Gastrocnemius medialis (tissue), 4 donors: ENCODE measurements around the gene SMC3. TPM values are rescaled to one million over a fixed set of nuclear protein-coding genes. Genes with fewer than 3 reads are reported as not detected.

ENCODE experiments used
- ATAC-seq, 2 donors: fragments of 150-250 bp; one replicate each; pipeline ENCODE4 v1.9.1; 2016
- DNase-seq, 2 donors: peaks; one replicate each; pipeline ENCODE4 v3.0.0-alpha.2; 2019
- H3K27ac ChIP-seq, 4 donors: fragments of 200-600 bp; sonication (generic); 1 replicate in 1 of 4; 2 replicates in 3 of 4; pipeline ENCODE4 v1.5.1; 2016 to 2018; ENCODE audit warnings: mild to moderate bottlenecking in 2 of 4, moderate library complexity in 1 of 4
- H3K27me3 ChIP-seq, 3 donors: fragments of 200-600 bp; sonication (generic) in 2 of 3; 1 replicate in 1 of 3; 2 replicates in 2 of 3; pipeline versions ENCODE4 v1.5.1 to v1.6.0; 2016 to 2019; ENCODE audit warnings: mild to moderate bottlenecking in 1 of 3, moderate library complexity in 1 of 3
- H3K36me3 ChIP-seq, 2 donors: fragments of 200-600 bp; sonication (generic) in 1 of 2; one replicate each; pipeline ENCODE4 v1.5.1; 2017 to 2018
- H3K4me1 ChIP-seq, 2 donors: fragments of 200-600 bp; sonication (generic) in 1 of 2; one replicate each; pipeline ENCODE4 v1.5.1; 2016 to 2017; ENCODE audit warnings: mild to moderate bottlenecking in 2 of 2
- H3K4me3 ChIP-seq, 4 donors: fragments of 200-600 bp; sonication (generic) in 3 of 4; 1 replicate in 1 of 4; 2 replicates in 3 of 4; pipeline ENCODE4 v1.5.1; 2016 to 2019; ENCODE audit warnings: mild to moderate bottlenecking in 2 of 4
- H3K9me3 ChIP-seq, 3 donors: fragments of 200-600 bp; sonication (generic) in 2 of 3; 1 replicate in 1 of 3; 2 replicates in 2 of 3; pipeline ENCODE4 v1.5.1; 2016 to 2019
- POLR2A ChIP-seq, 2 donors: fragments of 450-650 bp; IDR thresholded peaks; one replicate each; pipeline ENCODE4 v1.6.1; 2017; ENCODE audit warnings: antibody characterized with exemption in 2 of 2, mild to moderate bottlenecking in 2 of 2, moderate library complexity in 2 of 2
- in situ Hi-C, 4 donors: fragments of 200-750 bp; cut with MboI; loops; one replicate each; pipeline versions ENCODE4 v1.15.0 to v1.8.0; 2017; ENCODE audit warnings: low sequenced_read_pairs in 4 of 4
- intact Hi-C: fragments of 100-400 bp; cut with DNase I; formaldehyde crosslinking; loops from one replicate; pipeline ENCODE4 v1.15.1; 2023; ENCODE audit warnings: low total_unique reads
- total RNA-seq, 4 donors: library from RNA; depleted of rRNA; stranded (reverse); fragments of >200 nt; gene quantifications; one replicate each; pipeline versions ENCODE4 v1.1.0 to v1.2.3, GENCODE V29; 2016
- TF ChIP-seq, protein P1 (sequence below), 5 experiments: fragments of 450-650 bp in 3 of 5; fragments of 200-600 bp in 2 of 5; sonication (generic) in 2 of 5; IDR thresholded peaks in 4 of 5; conservative IDR thresholded peaks in 1 of 5; 1 replicate in 4 of 5; 2 replicates in 1 of 5; pipeline ENCODE4 v1.5.1; 2016 to 2019; ENCODE audit warnings: antibody characterized with exemption in 5 of 5, mild to moderate bottlenecking in 3 of 5, moderate library complexity in 3 of 5

SMC3 gene
- total RNA-seq, 4 donors from 2014 or later = 19.5 to 25.9 (median 21.9) TPM

DNA sequence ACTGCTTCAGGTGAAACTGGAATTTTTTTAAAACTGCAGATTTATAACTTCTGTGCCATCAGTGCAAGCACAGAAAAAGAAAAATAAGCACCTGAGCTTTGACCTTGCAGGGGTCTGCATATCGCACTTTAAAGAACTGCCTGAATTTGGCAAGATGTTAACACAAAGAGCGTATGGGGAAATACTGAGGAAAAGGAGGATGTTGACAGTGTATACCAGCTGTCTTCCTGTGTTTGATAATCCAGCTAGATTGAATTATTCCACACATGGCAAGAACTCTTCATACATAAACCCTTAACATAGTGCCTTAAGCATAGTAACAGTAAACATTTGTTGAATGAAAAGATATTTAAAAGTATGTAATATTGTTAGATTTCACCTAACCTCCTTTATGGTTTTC is 30.0 kb downstream of the SMC3 start:
- H3K27ac ChIP-seq = no peak overlapping the region
- H3K27me3 ChIP-seq = no peaks in the 10 kb centered on the region
- H3K36me3 ChIP-seq = peaks cover 0 to 70% of the 10 kb centered on the region in 2 donors
- no peak for ATAC-seq
- DNase-seq = no peak
- TF ChIP-seq, protein P1, sequence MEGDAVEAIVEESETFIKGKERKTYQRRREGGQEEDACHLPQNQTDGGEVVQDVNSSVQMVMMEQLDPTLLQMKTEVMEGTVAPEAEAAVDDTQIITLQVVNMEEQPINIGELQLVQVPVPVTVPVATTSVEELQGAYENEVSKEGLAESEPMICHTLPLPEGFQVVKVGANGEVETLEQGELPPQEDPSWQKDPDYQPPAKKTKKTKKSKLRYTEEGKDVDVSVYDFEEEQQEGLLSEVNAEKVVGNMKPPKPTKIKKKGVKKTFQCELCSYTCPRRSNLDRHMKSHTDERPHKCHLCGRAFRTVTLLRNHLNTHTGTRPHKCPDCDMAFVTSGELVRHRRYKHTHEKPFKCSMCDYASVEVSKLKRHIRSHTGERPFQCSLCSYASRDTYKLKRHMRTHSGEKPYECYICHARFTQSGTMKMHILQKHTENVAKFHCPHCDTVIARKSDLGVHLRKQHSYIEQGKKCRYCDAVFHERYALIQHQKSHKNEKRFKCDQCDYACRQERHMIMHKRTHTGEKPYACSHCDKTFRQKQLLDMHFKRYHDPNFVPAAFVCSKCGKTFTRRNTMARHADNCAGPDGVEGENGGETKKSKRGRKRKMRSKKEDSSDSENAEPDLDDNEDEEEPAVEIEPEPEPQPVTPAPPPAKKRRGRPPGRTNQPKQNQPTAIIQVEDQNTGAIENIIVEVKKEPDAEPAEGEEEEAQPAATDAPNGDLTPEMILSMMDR (IDR thresholded peaks at IDR 0.05 in 4 of 5, conservative IDR thresholded peaks at IDR 0.05 in 1 of 5) = no peak
- TF ChIP-seq POLR2A (IDR thresholded peaks at IDR 0.05) = no peak
- no peaks in the 10 kb centered on the region for H3K9me3 ChIP-seq
- in situ Hi-C loops (no loop called here), intact Hi-C loops (no loop called here)
- H3K4me1 ChIP-seq = no peaks in the 10 kb centered on the region
- H3K4me3 ChIP-seq = no peak overlapping the region

DNA sequence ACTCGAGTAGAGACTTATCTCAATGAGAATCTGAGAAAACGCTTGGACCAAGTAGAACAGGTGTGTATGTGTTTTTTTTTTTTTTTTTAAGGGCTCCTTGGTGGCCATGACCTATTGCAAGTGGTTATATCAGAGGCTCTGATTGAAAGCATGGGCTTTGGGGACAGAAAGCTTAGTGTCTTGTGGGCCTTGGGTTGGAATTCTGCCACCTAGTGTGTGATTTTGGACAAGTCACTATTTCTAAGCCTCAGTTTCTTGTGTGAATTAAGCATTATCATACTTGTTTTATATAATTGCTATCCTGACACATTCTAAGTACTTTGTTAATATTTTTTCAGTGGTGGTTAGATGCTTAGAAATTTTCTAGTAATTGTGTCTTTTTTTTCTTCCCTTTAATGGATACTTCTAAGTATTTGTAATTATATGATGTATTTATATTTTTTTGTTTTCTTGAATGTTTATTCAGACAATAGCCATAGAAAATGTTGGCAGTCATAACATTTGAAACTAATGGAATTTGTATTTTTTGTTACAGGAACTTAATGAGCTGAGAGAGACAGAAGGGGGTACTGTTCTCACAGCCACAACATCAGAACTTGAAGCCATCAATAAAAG is 33.1 kb downstream of the SMC3 start:
- in situ Hi-C loops (loop anchor here (10.0 to 25.0 kb wide), 4 partner anchors 187 to 294 kb away; no protein-coding TSS in a partner anchor), intact Hi-C loops (loop anchor here (10.0 kb wide), 1 partner anchor 274 kb away; the partner anchor contains the start of gene PDCD4)
- Histone ChIP-seq H3K27me3 (no peaks in the 10 kb centered on the region), H3K4me1 (no peaks in the 10 kb centered on the region), H3K9me3 (no peaks in the 10 kb centered on the region), H3K36me3 (peaks cover 0 to 73% of the 10 kb centered on the region in 2 donors), H3K4me3 (no peak overlapping the region), H3K27ac (no peak overlapping the region)
- TF ChIP-seq, protein P1 (IDR thresholded peaks at IDR 0.05 in 4 of 5, conservative IDR thresholded peaks at IDR 0.05 in 1 of 5) = no peak
- no peak for TF ChIP-seq POLR2A (IDR thresholded peaks at IDR 0.05)
- no peak for DNase-seq
- no peak for ATAC-seq

DNA sequence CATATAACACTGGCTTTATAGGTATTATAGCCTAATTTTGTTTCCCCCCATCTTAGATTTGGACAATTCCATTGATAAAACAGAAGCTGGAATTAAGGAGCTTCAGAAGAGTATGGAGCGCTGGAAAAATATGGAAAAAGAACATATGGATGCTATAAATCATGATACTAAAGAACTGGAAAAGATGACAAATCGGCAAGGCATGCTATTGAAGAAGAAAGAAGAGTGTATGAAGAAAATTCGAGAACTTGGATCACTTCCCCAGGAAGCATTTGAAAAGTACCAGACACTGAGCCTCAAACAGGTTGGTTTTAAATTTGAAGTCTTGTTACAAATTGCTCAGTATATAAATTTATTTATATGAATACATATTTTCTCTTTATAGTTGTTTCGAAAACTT is 34.1 kb downstream of the SMC3 start:
- Histone ChIP-seq H3K4me3 (no peak overlapping the region), H3K4me1 (no peaks in the 10 kb centered on the region), H3K27me3 (no peaks in the 10 kb centered on the region), H3K27ac (no peak overlapping the region), H3K9me3 (no peaks in the 10 kb centered on the region), H3K36me3 (peaks cover 0 to 71% of the 10 kb centered on the region in 2 donors)
- TF ChIP-seq POLR2A (IDR thresholded peaks at IDR 0.05) = no peak
- TF ChIP-seq, protein P1 (IDR thresholded peaks at IDR 0.05 in 4 of 5, conservative IDR thresholded peaks at IDR 0.05 in 1 of 5) = no peak
- no peak for DNase-seq
- in situ Hi-C loops = loop anchor here (10.0 to 25.0 kb wide), 4 partner anchors 186 to 293 kb away; no protein-coding TSS in a partner anchor
- ATAC-seq = no peak
- intact Hi-C loops = loop anchor here (10.0 kb wide), 1 partner anchor 273 kb away; the partner anchor contains the start of gene PDCD4

DNA sequence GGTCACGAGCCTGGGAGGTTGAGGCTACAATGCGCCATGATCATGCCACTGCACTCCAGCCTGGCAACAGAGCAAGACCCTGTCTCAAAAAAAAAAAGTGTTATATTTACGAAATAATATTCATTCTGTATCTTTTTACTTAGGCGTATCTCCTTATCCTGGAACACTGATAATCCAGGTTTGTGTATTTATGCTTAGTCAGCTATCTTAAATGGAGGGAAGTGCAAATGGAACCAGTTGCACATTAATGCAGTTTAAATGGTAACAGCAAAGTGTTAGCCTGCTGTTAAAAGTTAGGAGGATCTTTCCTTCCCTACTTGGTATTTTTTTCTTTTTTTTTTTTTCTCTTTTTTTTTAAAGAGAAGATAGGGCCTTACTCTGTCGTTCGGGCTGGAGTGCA is 40.6 kb downstream of the SMC3 start:
- intact Hi-C loops = loop anchor here (10.0 kb wide), 1 partner anchor 267 kb away; the partner anchor contains the start of gene PDCD4
- no peak for TF ChIP-seq POLR2A (IDR thresholded peaks at IDR 0.05)
- TF ChIP-seq, protein P1 (IDR thresholded peaks at IDR 0.05 in 4 of 5, conservative IDR thresholded peaks at IDR 0.05 in 1 of 5) = no peak
- ATAC-seq = no peak
- H3K4me3 ChIP-seq = no peak overlapping the region
- no peaks in the 10 kb centered on the region for H3K9me3 ChIP-seq
- peaks cover 0 to 31% of the 10 kb centered on the region in 2 donors for H3K36me3 ChIP-seq
- DNase-seq = no peak
- in situ Hi-C loops = loop anchor here (10.0 to 25.0 kb wide), 4 partner anchors 179 to 287 kb away; no protein-coding TSS in a partner anchor
- H3K27ac ChIP-seq = no peak overlapping the region
- H3K4me1 ChIP-seq = peaks cover 10 to 14% of the 10 kb centered on the region in 2 donors
- no peaks in the 10 kb centered on the region for H3K27me3 ChIP-seq
